ENCODE results near the gene CPSF4.
A peak's percentile ranks its signal among the peaks of the same experiment; 100 is the strongest.
"Not testable (repeated sequence)": the region's sequence is repeated elsewhere in the genome, so short reads cannot be mapped to it uniquely, and the experiment has no call there.

CPSF4 gene

DNA sequence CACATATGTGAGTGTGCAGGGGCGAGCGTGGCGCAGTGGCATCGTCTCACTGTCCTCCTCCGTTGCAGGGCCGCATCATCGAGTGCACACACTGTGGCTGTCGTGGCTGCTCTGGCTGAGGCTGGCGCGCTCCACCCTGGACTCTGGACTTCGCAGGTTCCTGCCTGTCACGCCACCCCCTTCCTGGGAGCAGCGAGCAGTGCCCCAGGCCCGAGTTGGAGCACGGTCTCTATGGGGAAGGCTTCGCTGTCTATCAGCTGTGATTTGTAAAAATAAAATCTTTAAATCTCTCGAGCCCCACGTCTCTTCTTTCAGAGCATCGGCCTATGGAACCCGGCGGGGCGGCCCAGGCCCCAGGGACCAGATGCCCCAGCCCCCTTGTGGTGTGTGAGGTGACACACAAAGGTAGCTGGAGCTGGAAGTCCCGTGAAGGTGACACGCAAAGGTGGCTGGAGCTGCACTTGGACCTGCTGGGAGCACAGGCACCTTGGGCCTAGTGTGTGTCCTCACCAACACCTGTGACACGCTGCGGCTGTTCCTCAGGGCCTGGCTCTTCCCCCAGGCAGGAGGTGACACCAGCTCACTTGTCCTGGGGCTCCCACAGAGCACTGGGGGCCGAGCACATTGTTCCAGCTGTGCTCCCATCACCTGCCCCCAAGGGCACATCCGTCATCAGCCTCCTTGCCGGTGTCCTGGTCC, 19.3 kb upstream of the CPSF4 start:
- Mint-ChIP-seq H3K9me3 (no peaks in the 10 kb centered on the region), H3K27ac (no peak overlapping the region), H3K4me3 (no peak overlapping the region), H3K4me1 (ENCODE audit: low read depth) (peaks cover 3% of the 10 kb centered on the region), H3K27me3 (ENCODE audit: low read depth) (no peaks in the 10 kb centered on the region), H3K36me3 (ENCODE audit: low read depth) (peaks cover 52% of the 10 kb centered on the region)
- DNase-seq (ENCODE audit: low spot score): no peak

DNA sequence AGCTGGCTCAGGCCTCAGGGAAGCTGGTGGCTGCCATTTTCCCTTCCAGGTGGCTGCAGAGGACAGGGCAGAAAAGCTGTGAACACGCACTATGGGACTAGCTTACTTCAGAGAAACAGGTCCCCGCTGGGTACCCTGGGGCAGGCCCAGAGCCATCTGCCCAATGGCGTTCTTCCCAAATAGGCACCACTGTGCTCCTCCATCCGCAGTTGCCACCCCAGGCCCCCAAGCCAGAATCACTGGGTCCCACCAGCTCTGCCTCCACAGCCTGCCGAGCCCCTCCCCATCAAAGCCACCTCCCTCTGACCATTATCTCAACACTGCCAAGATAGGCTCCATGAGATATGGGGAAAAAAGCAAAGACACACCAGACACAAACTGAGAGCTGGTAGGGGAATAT, 18.5 kb upstream of the CPSF4 start:
- no peaks in the 10 kb centered on the region for H3K27me3 Mint-ChIP-seq (ENCODE audit: low read depth)
- no peak overlapping the region for H3K27ac Mint-ChIP-seq
- DNase-seq (ENCODE audit: low spot score): no peak
- no peak overlapping the region for H3K4me3 Mint-ChIP-seq
- peaks cover 3% of the 10 kb centered on the region for H3K4me1 Mint-ChIP-seq (ENCODE audit: low read depth)
- H3K36me3 Mint-ChIP-seq (ENCODE audit: low read depth): peaks cover 45% of the 10 kb centered on the region
- H3K9me3 Mint-ChIP-seq: no peaks in the 10 kb centered on the region

DNA sequence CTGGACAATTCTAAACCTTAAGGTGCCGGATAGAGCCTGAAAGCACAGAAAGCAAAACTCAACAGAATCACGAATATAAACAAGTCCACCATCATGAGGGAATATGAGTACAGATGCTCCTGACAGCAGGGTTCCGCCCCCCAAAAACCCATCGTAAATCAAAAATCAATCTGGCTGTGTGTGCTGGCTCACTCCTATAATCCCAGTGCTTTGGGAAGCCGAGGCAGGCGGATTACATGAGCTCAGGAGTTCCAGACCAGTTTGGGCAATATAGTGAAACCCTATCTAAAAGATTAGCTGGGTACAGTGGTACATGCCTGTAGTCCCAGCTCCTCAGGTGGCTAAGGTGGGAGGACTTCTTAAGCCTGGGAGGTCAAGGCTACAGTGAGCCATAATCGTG, 17.8 kb upstream of the CPSF4 start:
- no peak overlapping the region for H3K4me3 Mint-ChIP-seq
- peaks cover 41% of the 10 kb centered on the region for H3K36me3 Mint-ChIP-seq (ENCODE audit: low read depth)

DNA sequence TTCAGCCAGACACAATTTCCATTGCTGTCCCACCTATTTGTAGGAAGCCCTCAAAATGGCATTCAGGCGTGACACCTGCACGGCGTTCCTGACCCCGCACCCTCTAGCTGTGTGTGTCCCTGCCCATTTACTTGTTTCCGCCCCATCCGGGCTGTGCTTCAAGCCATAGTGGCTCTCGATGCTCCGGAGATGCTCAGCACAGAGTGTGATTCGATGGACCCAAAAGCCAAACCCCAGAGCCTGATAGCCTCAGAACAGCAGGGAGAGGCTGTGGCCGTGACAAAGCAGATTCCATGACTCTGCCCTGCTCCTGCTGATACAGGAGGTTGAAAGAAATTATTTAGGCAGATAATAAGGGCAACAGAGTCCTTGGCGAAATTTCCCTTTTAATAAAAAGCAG, 16.6 kb upstream of the CPSF4 start:
- H3K27me3 Mint-ChIP-seq (ENCODE audit: low read depth): no peaks in the 10 kb centered on the region
- H3K36me3 Mint-ChIP-seq (ENCODE audit: low read depth): peaks cover 32% of the 10 kb centered on the region
- no peak overlapping the region for H3K27ac Mint-ChIP-seq
- H3K4me3 Mint-ChIP-seq: no peak overlapping the region
- H3K9me3 Mint-ChIP-seq: no peaks in the 10 kb centered on the region
- no peaks in the 10 kb centered on the region for H3K4me1 Mint-ChIP-seq (ENCODE audit: low read depth)
- DNase-seq (ENCODE audit: low spot score): no peak

More for the DNA sequence above, 17.8 kb upstream of the CPSF4 start:
- DNase-seq (ENCODE audit: low spot score): no peak
- no peaks in the 10 kb centered on the region for H3K9me3 Mint-ChIP-seq
- H3K27me3 Mint-ChIP-seq (ENCODE audit: low read depth): no peaks in the 10 kb centered on the region
- no peak overlapping the region for H3K27ac Mint-ChIP-seq
- H3K4me1 Mint-ChIP-seq (ENCODE audit: low read depth): peaks cover 2% of the 10 kb centered on the region

DNA sequence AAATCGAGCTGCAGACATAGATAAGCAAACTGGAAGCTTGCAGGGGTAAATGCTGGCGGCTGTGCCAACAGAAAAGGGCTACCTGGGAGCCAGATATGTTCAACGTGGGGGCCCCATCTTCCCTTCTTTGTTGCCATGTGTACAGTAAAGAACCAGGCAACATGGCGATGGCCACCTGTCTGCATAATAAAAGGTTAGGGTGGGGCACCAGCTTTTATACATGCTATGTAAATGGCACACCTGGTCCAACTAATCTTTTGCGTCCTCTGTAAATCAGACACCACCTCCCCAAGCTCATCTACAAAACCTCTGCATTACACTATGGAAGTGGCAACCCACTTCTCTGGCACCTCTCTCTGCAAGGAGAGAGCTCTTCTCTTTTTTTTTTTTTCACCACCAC, 16.1 kb upstream of the CPSF4 start:
- H3K4me1 Mint-ChIP-seq (ENCODE audit: low read depth): no peaks in the 10 kb centered on the region
- DNase-seq (ENCODE audit: low spot score): no peak
- no peak overlapping the region for H3K27ac Mint-ChIP-seq
- H3K4me3 Mint-ChIP-seq: no peak overlapping the region
- no peaks in the 10 kb centered on the region for H3K27me3 Mint-ChIP-seq (ENCODE audit: low read depth)
- H3K36me3 Mint-ChIP-seq (ENCODE audit: low read depth): peaks cover 28% of the 10 kb centered on the region
- H3K9me3 Mint-ChIP-seq: no peaks in the 10 kb centered on the region

DNA sequence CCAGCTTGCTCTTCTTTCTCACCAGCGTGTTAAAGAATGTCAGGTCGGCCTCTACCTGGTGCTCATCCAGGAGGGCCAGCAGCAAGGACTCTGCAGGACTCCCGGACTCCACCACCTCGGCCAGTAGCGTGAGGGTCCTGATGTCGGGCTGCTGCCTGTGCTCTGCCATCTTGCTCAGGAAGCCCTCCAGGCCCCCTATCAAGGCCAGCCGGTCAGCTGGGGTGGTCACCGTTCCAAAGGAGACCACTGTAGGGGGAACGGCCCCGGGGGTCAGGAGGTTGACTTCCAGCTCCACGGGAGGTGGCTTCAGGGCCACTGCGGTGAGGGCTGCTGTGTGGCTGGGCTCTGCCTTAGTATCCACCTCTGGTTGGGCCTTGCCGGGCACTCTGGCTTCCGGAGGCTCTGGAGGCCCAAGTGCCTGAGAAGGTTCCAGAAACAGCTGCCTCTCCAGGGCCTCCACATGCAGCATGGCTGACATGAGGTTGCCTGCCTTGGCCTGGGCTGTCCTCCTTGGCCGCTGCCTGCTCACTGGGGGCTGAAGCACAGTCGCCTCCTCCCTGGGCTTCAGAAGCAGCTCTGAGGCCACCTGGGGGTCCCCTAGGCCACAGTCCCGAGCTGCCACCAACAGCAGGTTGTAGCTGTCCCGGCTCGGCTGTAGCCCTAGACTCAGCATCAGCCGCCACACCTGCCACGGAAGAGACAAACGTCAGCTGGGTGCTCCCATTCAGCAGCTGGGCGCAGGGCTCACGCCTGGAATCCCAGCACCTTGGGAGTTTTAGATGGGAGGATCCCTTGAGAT, 13.6 kb upstream of the CPSF4 start:
- no peaks in the 10 kb centered on the region for H3K9me3 Mint-ChIP-seq
- peaks cover 3% of the 10 kb centered on the region for H3K4me1 Mint-ChIP-seq (ENCODE audit: low read depth)
- no peak for DNase-seq (ENCODE audit: low spot score)
- H3K4me3 Mint-ChIP-seq: no peak overlapping the region
- no peak overlapping the region for H3K27ac Mint-ChIP-seq
- no peaks in the 10 kb centered on the region for H3K27me3 Mint-ChIP-seq (ENCODE audit: low read depth)
- H3K36me3 Mint-ChIP-seq (ENCODE audit: low read depth): peaks cover 24% of the 10 kb centered on the region

DNA sequence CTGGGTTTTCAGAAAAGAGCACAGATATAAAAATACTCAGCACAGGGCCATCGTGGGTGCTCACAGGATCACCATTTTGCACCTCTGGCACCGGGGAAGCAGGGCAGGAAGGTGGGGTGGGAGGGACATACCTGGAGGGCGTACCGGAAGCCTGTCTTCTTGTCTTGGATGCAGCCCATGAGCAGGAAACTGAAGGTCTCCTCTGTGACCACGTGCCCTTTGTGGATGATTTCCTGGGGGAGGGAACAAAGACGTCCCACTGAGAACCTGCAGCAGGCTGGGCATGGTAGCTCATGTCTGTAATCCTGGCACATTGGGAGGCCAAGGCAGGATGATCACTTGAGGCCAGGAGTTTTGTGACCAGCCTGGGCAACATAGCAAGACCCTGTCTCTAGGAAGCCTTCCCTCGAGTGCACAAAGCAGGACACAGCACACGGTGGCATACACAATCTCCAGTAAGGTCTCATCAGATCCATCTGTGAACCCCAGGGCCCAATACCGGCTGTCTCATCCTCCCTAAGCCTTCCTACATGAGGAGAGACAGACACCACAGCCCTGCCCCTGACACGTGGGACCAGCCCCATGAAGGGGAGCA, 9.7 kb upstream of the CPSF4 start:
- Mint-ChIP-seq H3K4me1 (ENCODE audit: low read depth) (peaks cover 3% of the 10 kb centered on the region), H3K36me3 (ENCODE audit: low read depth) (peaks cover 19% of the 10 kb centered on the region)

DNA sequence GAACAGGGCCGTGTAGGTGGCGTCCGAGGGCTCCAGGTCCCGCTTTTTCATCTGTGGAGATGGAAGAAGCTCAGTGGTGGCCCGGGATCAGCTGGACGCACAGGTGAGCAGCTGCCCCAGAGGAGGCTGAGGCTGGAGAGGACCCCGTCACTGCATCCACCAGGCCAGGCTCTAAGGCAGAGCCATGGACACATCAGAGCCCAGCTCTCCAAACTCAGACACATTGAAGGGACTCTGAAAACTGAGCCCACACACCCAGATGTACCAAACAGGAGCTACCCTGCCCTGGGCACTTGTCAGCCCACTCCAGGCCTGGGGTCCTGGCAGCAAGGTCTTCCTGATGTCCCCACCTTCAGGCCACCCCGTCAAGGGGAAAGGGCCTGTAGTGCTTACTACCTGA, 9.0 kb upstream of the CPSF4 start:
- no peak for DNase-seq (ENCODE audit: low spot score)
- Mint-ChIP-seq H3K27ac (no peak overlapping the region), H3K9me3 (no peaks in the 10 kb centered on the region), H3K27me3 (ENCODE audit: low read depth) (no peaks in the 10 kb centered on the region), H3K4me3 (no peak overlapping the region), H3K36me3 (ENCODE audit: low read depth) (peaks cover 19% of the 10 kb centered on the region), H3K4me1 (ENCODE audit: low read depth) (peaks cover 3% of the 10 kb centered on the region)

More for the DNA sequence above, 9.7 kb upstream of the CPSF4 start:
- H3K4me3 Mint-ChIP-seq: no peak overlapping the region
- no peak for DNase-seq (ENCODE audit: low spot score)
- H3K27ac Mint-ChIP-seq: no peak overlapping the region
- H3K9me3 Mint-ChIP-seq: no peaks in the 10 kb centered on the region
- no peaks in the 10 kb centered on the region for H3K27me3 Mint-ChIP-seq (ENCODE audit: low read depth)

DNA sequence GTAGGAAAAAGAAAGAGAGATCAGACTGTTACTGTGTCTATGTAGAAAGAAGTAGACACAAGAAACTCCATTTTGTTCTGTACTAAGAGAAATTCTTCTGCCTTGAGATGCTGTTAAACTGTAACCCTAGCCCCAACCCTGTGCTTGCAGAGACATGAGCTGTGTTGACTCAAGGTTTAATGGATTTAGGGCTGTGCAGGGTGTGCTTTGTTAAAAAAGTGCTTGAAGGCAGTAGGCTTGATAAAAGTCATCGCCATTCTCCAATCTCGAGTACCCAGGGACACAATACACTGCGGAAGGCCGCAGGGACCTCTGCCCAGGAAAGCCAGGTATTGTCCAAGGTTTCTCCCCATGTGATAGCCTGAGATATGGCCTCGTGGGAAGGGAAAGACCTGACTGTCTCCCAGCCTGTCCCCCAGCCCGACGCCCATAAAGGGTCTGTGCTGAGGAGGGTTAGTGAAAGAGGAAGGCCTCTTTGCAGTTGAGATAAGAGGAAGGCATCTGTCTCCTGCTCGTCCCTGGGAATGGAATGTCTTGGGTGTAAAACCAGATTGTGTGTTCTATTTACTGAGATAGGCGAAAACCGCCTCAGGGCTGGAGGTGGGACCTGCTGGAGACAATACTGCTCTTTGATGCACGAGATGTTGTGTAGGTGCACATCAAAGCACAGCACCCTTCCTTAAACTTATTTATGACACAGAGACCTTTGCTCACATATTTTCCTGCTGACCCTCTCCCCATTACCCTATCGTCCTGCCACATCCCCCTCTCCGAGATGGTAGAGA, 6.8 kb upstream of the CPSF4 start:
- not testable (repeated sequence) for H3K4me1 Mint-ChIP-seq (ENCODE audit: low read depth); DNase-seq (ENCODE audit: low spot score); H3K9me3 Mint-ChIP-seq; H3K4me3 Mint-ChIP-seq; H3K27ac Mint-ChIP-seq; H3K27me3 Mint-ChIP-seq (ENCODE audit: low read depth)
- peaks cover 14% of the 10 kb centered on the region for H3K36me3 Mint-ChIP-seq (ENCODE audit: low read depth)

DNA sequence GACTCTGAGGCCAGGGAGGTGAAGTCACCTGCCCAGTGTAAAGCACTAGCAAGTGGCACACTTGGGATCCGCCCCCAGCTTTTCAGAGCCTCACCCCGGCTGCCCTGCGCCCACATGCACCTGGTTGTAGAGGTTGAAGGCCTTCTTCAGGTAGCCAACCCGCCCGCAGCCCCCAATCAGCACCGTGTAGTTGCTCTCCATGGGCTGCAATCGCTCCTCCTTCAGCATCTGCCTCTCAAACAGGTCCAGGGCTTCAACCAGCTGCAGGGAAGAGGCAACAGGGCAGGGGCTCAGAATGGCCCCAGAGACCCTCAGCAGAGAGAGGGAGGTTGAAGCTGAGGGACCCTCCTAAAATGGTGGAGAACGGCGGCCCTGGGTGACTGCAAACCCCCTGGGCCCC, 5.6 kb upstream of the CPSF4 start:
- Mint-ChIP-seq H3K27ac (no peak overlapping the region), H3K4me3 (no peak overlapping the region), H3K9me3 (no peaks in the 10 kb centered on the region), H3K36me3 (ENCODE audit: low read depth) (peaks cover 11% of the 10 kb centered on the region), H3K4me1 (ENCODE audit: low read depth) (peaks cover 8% of the 10 kb centered on the region), H3K27me3 (ENCODE audit: low read depth) (no peaks in the 10 kb centered on the region)
- no peak for DNase-seq (ENCODE audit: low spot score)

DNA sequence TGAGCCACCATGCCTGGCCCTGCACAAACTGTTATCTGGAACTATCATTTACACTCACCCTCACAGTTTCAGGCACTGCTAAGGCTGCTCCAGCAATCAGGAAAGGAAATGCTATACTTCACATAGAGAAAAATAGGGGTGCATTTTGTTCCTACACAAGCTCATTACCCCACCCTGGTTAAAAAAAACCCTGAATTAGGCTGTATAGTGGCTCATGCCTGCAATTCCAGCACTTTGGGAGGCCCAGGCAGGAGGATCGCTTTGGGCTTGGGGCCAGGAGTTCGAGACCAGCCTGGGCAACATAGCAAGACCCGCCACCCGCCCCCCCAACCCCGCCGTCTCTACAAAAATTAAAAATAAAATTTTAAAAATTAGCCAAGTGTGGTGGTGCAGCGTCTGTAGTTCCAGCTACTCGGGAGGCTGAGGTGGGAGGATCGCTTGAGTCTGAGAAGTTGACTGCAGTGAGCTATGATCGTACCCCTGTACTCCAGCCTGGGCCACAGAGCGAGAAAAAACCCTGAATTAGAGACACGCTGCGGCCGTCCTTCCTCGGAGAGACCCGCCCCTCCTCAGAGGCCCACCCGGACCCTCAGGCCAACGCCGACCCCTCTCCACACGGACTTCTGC, 684 bp upstream of the CPSF4 start:
- no peak for DNase-seq (ENCODE audit: low spot score)
- Mint-ChIP-seq H3K4me3 (peak overlapping the region; percentile 99), H3K36me3 (ENCODE audit: low read depth) (peaks cover 18% of the 10 kb centered on the region), H3K4me1 (ENCODE audit: low read depth) (peaks cover 26% of the 10 kb centered on the region), H3K27ac (peak overlapping the region; percentile 86), H3K9me3 (no peaks in the 10 kb centered on the region), H3K27me3 (ENCODE audit: low read depth) (no peaks in the 10 kb centered on the region)

DNA sequence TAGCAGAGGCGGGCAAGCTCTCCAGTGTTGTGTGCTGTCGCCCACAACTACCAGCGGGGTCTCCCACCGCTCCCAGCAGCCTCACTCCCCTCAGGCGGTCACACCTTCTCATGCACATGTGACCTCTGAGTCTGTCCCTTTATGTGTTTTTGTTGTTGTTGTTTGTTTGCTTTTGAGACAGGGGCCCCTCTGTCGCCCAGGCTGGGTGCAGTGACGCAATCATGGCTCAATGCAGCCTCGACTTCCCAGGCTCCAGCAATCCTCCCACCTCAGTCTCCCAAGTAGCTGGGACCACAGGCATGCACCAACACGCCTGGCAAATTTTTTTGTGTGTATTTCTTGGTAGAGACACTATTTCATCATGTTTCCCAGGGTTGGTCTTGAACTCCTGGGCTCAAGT, 1.5 kb downstream of the CPSF4 start:
- Mint-ChIP-seq H3K27ac (no peak overlapping the region), H3K9me3 (no peaks in the 10 kb centered on the region), H3K4me1 (ENCODE audit: low read depth) (peaks cover 31% of the 10 kb centered on the region), H3K4me3 (peak overlapping the region; percentile 99), H3K27me3 (ENCODE audit: low read depth) (no peaks in the 10 kb centered on the region), H3K36me3 (ENCODE audit: low read depth) (peaks cover 30% of the 10 kb centered on the region)
- DNase-seq (ENCODE audit: low spot score): no peak

DNA sequence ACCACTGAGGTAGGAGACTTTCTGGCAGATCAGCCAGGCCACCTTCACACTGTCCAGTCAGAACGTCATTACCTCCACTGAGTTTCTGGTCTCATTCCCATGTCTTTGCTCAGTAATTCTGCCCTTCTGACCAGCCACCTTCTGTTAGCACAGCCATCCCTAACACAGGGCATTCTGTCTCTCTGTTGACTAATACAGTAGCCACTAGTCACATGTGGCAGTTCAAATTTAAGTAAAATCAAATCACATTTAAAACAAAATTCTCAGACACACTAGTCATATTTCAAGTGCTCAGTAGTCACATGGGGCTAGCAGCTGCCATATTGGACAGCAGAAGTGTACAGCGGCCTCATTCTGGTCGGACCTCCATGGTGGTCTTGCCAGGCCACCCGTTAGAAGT, 7.4 kb downstream of the CPSF4 start:
- Mint-ChIP-seq H3K36me3 (ENCODE audit: low read depth) (peaks cover 51% of the 10 kb centered on the region), H3K4me1 (ENCODE audit: low read depth) (peaks cover 14% of the 10 kb centered on the region), H3K27ac (peak overlapping the region; percentile 11), H3K9me3 (no peaks in the 10 kb centered on the region), H3K4me3 (no peak overlapping the region), H3K27me3 (ENCODE audit: low read depth) (no peaks in the 10 kb centered on the region)
- DNase-seq (ENCODE audit: low spot score): no peak

All from T-helper 2 cell treated with Interferon-gamma antibody and Interleukin-4, amounts not matched to agents 5 μg/mL and 100 μg/mL, for 36 hours (primary cell).